Measurements from ENCODE around the gene MPO. TPM values are rescaled to one million over a fixed set of nuclear protein-coding genes. Genes with fewer than 3 reads are reported as not detected.

The MPO gene
- total and polyA plus RNA-seq, 10 of the 15 experiments (the other 5 are each of a cell fraction or from before 2014, with no cell fraction given) = 0.06 to 0.49 (median 0.14) TPM

DNA sequence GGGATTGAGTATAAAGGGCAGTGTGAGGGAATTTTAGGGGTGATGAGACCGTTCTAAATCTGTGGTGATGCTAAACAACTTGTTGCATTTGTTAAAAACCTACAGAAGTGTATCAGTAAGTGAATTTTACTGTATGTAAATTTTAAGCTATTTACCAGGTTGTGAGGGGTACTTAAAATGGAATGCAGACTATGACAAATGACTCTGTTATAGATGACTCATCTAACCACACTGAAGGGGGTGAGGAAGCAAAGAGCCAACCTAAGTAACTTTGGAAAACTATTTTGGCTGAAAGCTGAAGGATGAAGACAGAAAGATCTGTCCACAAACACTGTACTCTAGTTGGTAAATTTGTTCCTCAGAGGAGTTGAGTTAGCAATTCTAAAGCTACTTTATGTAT is 56.4 kb downstream of the MPO start:
- Histone ChIP-seq H3K4me2 (ENCODE audit: control insufficient read depth, insufficient read depth) (no peak overlapping the region), H3K4me3 (no peak overlapping the region), H3K9ac (ENCODE audit: control insufficient read depth, insufficient read depth, low read length) (no peak overlapping the region), H3K4me1 (ENCODE audit: control insufficient read depth, insufficient read depth, low read length) (peaks cover 8% of the 10 kb centered on the region), H2AFZ (ENCODE audit: control insufficient read depth, low read depth, low read length) (no peak overlapping the region), H3K27ac (ENCODE audit: control insufficient read depth, insufficient read depth) (no peak overlapping the region), H3K27me3 (replicated peaks in 1 of 2; ENCODE audit: control insufficient read depth in 2 of 2, insufficient read depth in 2 of 2, low read length in 1 of 2) (no peaks in the 10 kb centered on the region), H4K20me1 (ENCODE audit: control insufficient read depth, insufficient read depth) (no peaks in the 10 kb centered on the region), H3K79me2 (ENCODE audit: control insufficient read depth, insufficient read depth, low read length) (no peaks in the 10 kb centered on the region), H3K36me3 (ENCODE audit: control insufficient read depth in 2 of 2, insufficient read depth in 2 of 2, low read length in 1 of 2) (no peaks in the 10 kb centered on the region), H3K9me3 (replicated peaks; ENCODE audit: control insufficient read depth, insufficient read depth, low read length) (no peaks in the 10 kb centered on the region; the same call in 2 of the 3 replicates)
- ChIA-PET CTCF (interaction anchor here (0.7 to 1.1 kb wide), 3 partner anchors 8 to 24 kb away, joined by 3 to 4 read pairs (median 3); no protein-coding TSS in a partner anchor), POLR2A (interaction anchor here (1.5 kb wide), 1 partner anchor 11 kb away, joined by 6 read pairs; no protein-coding TSS in a partner anchor), SMC1A (ENCODE audit: uncharacterized antibody, unreplicated experiment) (interaction anchor here (1.0 kb wide), 1 partner anchor 24 kb away, joined by 3 read pairs; no protein-coding TSS in a partner anchor), RAD21 (ENCODE audit: unreplicated experiment) (no interaction called here)
- intact Hi-C loops (cut with micrococcal nuclease; ENCODE audit: unreplicated experiment) = no loop called here
- WGBS (ENCODE audit: insufficient coverage, insufficient replicate concordance, low lambda C conversion rate, missing lambda C conversion rate) = 0% methylated on average over 1 of the region's 1 CpG
- in situ Hi-C loops (cut with MboI) = no loop called here
- DNase-seq (ENCODE audit: low read depth, low spot score) (no peak), ATAC-seq (no peak), FAIRE-seq (no peak)
- BruUV-seq (replicated peaks) = no TSS peak
- TF ChIP-seq RELB (IDR thresholded peaks at IDR 0.05; ENCODE audit: low read depth) (no peak), FOXK2 (IDR thresholded peaks at IDR 0.05) (no peak), NFYA (IDR thresholded peaks at IDR 0.05; ENCODE audit: borderline replicate concordance, low read depth, low read length) (no peak), NR2F1 (conservative IDR thresholded peaks at IDR 0.05) (no peak), ATF2 (IDR thresholded peaks at IDR 0.05; ENCODE audit: low read length) (no peak), RUNX3 (IDR thresholded peaks at IDR 0.05; ENCODE audit: low read length) (0 out of 2 replicates have a peak, but pooled peaks have one; percentile 28), POLR2AphosphoS5 (IDR thresholded peaks at IDR 0.05; ENCODE audit: low read length) (no peak), SUZ12 (IDR thresholded peaks at IDR 0.05; ENCODE audit: unreplicated experiment) (no peak), CEBPB (IDR thresholded peaks at IDR 0.05; ENCODE audit: borderline replicate concordance in 1 of 2, low read depth in 2 of 2, low read length in 2 of 2) (no peak), SPI1 (IDR thresholded peaks at IDR 0.05; ENCODE audit: borderline replicate concordance, insufficient read depth, low read depth, low read length) (no peak), JUNB (IDR thresholded peaks at IDR 0.05) (0 out of 2 replicates have a peak, but pooled peaks have one; percentile 11), POLR2AphosphoS2 (IDR thresholded peaks at IDR 0.05; ENCODE audit: low read depth, low read length) (no peak), PAX8 (IDR thresholded peaks at IDR 0.05) (no peak)
- TF ChIP-seq, protein P1, sequence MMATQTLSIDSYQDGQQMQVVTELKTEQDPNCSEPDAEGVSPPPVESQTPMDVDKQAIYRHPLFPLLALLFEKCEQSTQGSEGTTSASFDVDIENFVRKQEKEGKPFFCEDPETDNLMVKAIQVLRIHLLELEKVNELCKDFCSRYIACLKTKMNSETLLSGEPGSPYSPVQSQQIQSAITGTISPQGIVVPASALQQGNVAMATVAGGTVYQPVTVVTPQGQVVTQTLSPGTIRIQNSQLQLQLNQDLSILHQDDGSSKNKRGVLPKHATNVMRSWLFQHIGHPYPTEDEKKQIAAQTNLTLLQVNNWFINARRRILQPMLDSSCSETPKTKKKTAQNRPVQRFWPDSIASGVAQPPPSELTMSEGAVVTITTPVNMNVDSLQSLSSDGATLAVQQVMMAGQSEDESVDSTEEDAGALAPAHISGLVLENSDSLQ (IDR thresholded peaks at IDR 0.05) = peak; percentile 45
- TF ChIP-seq, protein P2, sequence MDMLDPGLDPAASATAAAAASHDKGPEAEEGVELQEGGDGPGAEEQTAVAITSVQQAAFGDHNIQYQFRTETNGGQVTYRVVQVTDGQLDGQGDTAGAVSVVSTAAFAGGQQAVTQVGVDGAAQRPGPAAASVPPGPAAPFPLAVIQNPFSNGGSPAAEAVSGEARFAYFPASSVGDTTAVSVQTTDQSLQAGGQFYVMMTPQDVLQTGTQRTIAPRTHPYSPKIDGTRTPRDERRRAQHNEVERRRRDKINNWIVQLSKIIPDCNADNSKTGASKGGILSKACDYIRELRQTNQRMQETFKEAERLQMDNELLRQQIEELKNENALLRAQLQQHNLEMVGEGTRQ (IDR thresholded peaks at IDR 0.05; ENCODE audit: borderline replicate concordance, low read depth, low read length) = no peak

Data from GM12878 (cell line).